Measurements from ENCODE around the gene ARHGEF17.

The ARHGEF17 gene

DNA sequence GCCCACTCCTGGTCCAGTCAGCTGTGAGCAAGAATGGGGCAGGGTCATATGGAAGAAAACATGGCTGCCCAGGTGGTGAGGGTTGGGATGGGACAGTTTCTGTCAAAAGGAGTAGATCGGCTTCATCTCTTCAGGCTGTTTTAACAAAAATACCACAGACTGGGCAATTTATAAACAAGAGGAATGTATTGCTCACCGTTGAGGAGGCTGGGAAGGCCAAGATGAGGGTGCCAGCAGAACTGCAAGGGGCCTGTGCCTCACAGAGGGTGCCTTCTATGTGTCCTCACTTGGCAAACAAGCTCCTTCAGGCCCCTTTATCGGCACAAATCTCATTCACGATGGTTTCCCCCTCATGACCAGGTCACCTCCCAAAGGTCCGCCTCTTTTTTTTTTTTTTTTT lies 50.0 kb downstream of the ARHGEF17 start:
- H3K9me3 Mint-ChIP-seq: no peaks in the 10 kb centered on the region
- no peak overlapping the region for H3K4me3 Mint-ChIP-seq
- H3K27me3 Mint-ChIP-seq: no peaks in the 10 kb centered on the region
- no peak overlapping the region for H3K27ac Mint-ChIP-seq
- peaks cover 40% of the 10 kb centered on the region for H3K36me3 Mint-ChIP-seq
- ATAC-seq: no peak
- peaks cover 6% of the 10 kb centered on the region for H3K4me1 Mint-ChIP-seq

DNA sequence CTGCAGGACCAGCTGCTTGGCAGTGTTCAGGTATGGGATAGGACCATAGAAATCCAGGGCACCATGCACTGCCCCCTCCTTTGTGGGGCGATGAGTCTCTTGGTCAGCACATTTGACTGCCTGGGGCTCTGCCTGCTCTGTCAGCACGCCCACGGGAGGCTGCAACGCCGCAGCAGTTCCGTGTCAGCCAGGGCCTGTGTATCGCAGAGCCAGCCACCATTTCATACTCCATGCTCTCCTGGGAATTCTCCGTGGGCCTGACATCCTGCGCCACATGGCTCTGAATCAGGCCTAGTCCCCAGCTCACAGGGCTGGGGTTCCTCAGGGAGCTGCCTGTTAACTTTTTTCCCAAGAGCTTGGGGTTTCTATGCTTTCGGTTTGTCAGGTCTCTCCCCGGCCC lies 51.3 kb downstream of the ARHGEF17 start:
- H3K4me3 Mint-ChIP-seq: no peak overlapping the region
- peaks cover 16% of the 10 kb centered on the region for H3K4me1 Mint-ChIP-seq
- H3K9me3 Mint-ChIP-seq: no peaks in the 10 kb centered on the region
- no peak for ATAC-seq
- no peak overlapping the region for H3K27ac Mint-ChIP-seq
- H3K36me3 Mint-ChIP-seq: peaks cover 45% of the 10 kb centered on the region
- no peaks in the 10 kb centered on the region for H3K27me3 Mint-ChIP-seq

DNA sequence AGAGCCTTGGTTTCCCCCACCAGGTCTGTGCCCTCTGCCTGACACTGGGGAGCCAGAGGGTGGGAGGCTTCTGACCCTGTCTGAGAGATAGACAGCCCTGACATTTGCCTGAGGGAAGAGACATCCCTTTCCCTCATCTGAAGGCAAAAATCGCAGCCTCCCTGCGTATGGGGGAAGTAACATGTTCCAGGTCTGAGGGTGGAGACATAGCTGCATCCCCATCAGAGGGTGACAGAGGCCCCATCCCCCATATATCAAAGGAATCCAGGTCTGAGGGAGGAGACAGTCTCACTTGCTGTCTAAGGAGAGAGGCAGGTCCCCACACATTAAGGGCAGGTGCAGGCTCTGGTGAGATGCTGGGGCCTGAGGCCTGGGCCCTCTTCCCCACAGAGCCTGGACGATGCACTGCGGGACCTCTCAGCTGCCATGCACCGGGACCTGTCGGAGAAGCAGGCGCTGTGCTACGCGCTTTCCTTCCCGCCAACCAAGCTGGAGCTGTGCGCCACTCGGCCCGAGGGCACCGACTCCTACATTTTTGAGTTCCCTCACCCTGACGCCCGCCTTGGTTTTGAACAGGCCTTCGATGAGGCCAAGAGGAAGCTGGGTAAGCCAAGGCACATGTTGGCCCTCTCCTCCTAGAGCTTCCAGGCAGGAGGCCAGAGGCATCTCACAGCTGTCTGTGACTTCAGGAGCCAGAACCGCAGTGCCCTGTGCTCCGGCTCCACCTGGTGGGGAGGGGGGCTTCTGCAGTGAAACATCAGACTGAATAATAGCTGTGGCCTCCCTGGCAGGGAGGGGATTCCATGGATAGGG lies 52.1 kb downstream of the ARHGEF17 start:
- Mint-ChIP-seq H3K27me3 (no peaks in the 10 kb centered on the region), H3K36me3 (peaks cover 46% of the 10 kb centered on the region), H3K4me1 (peaks cover 23% of the 10 kb centered on the region), H3K4me3 (no peak overlapping the region), H3K27ac (no peak overlapping the region), H3K9me3 (no peaks in the 10 kb centered on the region)
- ATAC-seq: no peak

DNA sequence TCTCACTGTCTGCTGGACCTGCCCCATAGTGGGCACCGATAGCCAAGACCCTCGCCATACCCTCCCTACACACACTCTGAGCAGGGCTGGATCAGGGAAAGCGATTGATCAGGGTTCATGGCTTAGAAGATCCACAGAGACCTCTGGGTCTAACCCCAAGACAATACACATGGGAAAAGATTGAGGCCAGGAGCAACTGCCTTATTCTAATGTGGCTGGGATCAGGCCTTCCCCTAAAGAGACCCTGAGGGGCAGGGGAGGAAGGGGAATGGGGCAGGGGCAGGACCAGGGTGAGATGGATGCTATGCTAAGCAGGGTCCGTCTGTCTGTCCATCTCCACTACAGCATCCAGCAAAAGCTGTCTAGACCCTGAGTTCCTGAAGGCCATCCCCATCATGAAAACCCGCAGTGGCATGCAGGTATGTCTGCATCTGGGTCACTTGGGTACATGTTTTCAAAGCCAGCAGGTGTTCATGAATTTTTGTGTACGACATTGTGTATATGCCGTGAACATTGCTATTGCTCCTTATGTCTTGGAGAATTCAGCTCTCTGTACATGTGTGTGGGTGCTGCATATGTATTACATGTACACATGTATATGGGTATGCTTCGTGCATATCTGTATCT lies 52.8 kb downstream of the ARHGEF17 start:
- ATAC-seq: no peak

DNA sequence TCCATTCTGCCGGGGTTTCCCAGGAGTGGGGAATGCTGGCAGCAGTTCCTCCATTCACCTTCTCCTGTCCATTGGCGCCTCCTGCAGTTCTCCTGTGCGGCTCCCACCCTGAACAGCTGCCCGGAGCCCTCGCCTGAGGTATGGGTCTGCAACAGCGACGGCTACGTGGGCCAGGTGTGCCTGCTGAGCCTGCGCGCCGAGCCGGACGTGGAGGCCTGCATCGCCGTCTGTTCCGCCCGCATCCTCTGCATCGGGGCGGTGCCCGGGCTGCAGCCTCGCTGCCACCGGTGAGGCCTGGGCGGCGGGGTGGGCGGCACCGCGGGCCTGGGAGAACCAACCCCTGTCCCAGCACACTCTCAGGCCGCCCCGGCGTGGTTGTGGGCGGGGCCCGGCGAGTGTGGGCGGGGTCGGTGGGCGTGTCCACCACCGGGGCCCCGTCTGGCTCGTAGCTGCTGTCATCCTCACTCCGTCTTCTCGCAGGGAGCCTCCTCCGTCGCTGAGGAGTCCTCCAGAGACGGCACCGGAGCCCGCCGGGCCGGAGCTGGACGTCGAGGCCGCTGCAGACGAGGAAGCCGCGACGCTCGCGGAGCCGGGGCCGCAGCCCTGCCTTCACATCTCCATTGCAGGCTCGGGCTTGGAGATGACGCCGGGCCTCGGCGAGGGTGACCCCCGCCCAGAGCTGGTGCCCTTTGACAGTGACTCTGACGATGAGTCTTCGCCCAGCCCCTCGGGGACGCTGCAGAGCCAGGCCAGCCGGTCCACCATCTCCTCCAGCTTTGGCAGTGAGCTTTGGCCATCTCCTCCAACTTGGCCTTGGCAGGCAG lies 54.1 kb downstream of the ARHGEF17 start:
- Mint-ChIP-seq H3K27me3 (no peaks in the 10 kb centered on the region), H3K9me3 (no peaks in the 10 kb centered on the region), H3K4me3 (no peak overlapping the region), H3K27ac (peak overlapping the region; percentile 80), H3K36me3 (peaks cover 44% of the 10 kb centered on the region), H3K4me1 (peaks cover 40% of the 10 kb centered on the region)
- ATAC-seq: peak; percentile 35

More for the DNA sequence above, 52.8 kb downstream of the ARHGEF17 start:
- no peaks in the 10 kb centered on the region for H3K9me3 Mint-ChIP-seq
- no peaks in the 10 kb centered on the region for H3K27me3 Mint-ChIP-seq
- no peak overlapping the region for H3K27ac Mint-ChIP-seq
- H3K4me1 Mint-ChIP-seq: peaks cover 27% of the 10 kb centered on the region
- H3K36me3 Mint-ChIP-seq: peaks cover 49% of the 10 kb centered on the region
- H3K4me3 Mint-ChIP-seq: no peak overlapping the region

DNA sequence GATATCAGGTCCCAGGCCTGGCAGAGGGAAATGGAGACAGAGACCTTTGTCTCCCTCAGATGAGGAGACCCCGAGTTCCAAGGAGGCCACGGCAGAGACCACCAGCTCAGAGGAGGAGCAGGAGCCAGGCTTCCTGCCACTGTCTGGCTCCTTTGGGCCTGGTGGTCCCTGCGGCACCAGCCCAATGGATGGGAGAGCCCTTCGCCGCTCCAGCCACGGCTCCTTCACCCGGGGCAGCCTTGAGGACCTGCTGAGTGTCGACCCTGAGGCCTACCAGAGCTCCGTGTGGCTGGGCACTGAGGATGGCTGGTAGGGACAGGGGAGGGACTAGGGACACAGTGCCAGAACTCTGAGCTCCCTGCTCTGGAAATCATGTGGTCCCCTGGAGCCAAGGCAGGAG lies 55.1 kb downstream of the ARHGEF17 start:
- Mint-ChIP-seq H3K4me1 (peaks cover 50% of the 10 kb centered on the region), H3K36me3 (peaks cover 35% of the 10 kb centered on the region), H3K27ac (peak overlapping the region; percentile 80), H3K9me3 (no peaks in the 10 kb centered on the region), H3K27me3 (no peaks in the 10 kb centered on the region), H3K4me3 (no peak overlapping the region)
- ATAC-seq: no peak

DNA sequence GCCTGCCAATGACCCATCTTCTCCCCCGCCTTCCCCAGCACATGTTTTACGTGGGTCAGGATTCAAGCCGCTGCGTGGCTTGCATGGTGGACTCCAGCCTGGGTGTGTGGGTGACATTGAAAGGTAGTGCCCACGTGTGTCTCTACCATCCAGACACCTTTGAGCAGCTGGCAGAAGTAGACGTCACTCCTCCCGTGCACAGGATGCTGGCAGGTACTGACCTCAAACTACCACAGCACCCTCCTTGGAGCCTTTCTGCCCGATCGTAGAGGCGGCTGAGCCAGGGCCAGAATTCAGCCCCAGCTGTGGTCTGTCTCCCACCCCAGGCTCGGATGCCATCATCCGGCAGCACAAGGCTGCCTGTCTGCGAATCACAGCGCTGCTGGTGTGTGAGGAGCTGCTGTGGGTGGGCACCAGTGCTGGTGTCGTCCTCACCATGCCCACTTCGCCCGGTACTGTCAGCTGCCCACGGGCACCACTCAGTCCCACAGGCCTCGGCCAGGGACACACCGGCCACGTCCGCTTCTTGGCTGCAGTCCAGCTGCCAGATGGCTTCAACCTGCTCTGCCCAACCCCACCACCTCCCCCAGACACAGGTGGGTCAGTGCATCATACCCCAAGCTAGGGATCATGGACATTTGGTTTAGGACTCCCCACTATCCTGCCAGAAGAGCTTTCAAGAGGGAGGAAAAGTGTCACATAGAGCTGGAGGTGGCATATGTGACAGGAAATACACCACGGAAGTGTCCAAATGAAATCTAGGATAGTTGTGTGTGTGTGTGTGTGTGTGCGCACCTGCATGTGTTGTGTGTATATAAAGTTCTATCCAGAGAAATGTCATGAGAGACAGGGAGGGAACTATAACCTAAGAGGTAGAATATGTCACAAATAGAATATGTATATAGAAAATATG lies 57.5 kb downstream of the ARHGEF17 start:
- no peaks in the 10 kb centered on the region for H3K27me3 Mint-ChIP-seq
- peaks cover 35% of the 10 kb centered on the region for H3K36me3 Mint-ChIP-seq
- H3K4me3 Mint-ChIP-seq: no peak overlapping the region
- no peak for ATAC-seq
- H3K27ac Mint-ChIP-seq: peak overlapping the region; percentile 75
- H3K4me1 Mint-ChIP-seq: peaks cover 57% of the 10 kb centered on the region
- H3K9me3 Mint-ChIP-seq: no peaks in the 10 kb centered on the region

DNA sequence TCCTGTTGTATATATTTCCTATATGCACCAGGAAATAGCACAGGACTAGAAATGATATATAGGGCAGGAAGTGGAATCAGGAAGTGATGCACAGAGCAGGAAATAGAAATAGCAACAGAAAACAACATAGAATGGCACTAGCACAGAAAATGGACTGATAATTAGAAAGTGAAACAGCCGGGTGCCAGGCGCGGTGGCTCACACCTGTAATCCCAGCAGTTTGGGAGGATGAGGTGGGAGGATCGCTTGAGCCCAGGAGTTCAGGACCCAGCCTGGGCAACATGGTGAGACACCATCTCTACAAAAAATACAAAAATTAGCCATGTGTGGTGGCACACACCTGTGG lies 58.2 kb downstream of the ARHGEF17 start:
- no peak overlapping the region for H3K4me3 Mint-ChIP-seq
- peak overlapping the region; percentile 75 for H3K27ac Mint-ChIP-seq
- no peaks in the 10 kb centered on the region for H3K9me3 Mint-ChIP-seq
- H3K27me3 Mint-ChIP-seq: no peaks in the 10 kb centered on the region
- H3K36me3 Mint-ChIP-seq: peaks cover 35% of the 10 kb centered on the region
- H3K4me1 Mint-ChIP-seq: peaks cover 61% of the 10 kb centered on the region
- no peak for ATAC-seq

DNA sequence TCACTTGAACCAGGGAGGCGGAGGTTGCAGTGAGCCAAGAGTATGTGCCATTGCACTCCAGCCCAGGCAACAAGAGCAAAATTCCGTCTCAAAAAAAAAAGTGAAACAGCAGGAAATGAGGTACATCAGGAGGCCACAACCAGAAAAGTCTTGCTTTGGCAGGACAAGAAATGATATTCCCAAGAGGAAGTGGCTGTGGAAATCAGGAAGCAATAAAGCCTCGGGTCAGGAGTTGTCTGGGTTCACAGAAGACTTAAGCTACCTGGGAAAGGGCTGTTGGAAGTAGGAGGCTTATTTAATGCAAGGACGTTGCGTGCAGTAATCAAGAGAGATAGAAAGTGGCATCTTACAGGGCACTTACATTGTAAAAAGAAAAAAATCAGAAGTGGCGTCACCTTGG lies 58.9 kb downstream of the ARHGEF17 start:
- no peak for ATAC-seq
- H3K4me1 Mint-ChIP-seq: peaks cover 69% of the 10 kb centered on the region
- H3K9me3 Mint-ChIP-seq: no peaks in the 10 kb centered on the region
- peaks cover 35% of the 10 kb centered on the region for H3K36me3 Mint-ChIP-seq
- H3K4me3 Mint-ChIP-seq: no peak overlapping the region
- H3K27ac Mint-ChIP-seq: peak overlapping the region; percentile 75
- H3K27me3 Mint-ChIP-seq: no peaks in the 10 kb centered on the region

DNA sequence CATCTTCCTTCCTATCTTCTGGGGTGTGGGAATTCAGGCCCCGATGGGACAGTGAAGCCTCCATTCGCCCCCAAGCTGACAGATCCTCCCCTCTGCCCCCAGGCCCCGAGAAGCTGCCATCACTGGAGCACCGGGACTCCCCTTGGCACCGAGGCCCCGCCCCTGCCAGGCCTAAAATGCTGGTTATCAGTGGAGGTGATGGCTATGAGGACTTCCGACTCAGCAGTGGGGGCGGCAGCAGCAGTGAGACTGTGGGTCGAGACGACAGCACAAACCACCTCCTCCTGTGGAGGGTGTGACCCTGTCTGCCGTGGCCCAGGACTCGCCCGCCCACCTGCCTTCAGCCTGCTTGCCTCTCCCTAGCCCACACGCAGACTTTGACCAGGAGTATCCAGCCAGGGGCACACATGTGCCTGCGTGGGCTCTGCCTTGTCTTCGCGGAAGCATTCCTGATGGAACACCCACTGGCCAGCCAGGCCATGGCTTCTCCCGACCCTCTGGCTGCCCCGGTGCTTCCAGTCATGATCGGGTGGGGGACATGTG lies 59.5 kb downstream of the ARHGEF17 start:
- H3K4me3 Mint-ChIP-seq: no peak overlapping the region
- no peaks in the 10 kb centered on the region for H3K9me3 Mint-ChIP-seq
- peaks cover 32% of the 10 kb centered on the region for H3K36me3 Mint-ChIP-seq
- H3K4me1 Mint-ChIP-seq: peaks cover 73% of the 10 kb centered on the region
- peak; percentile 42 for ATAC-seq
- H3K27me3 Mint-ChIP-seq: no peaks in the 10 kb centered on the region
- H3K27ac Mint-ChIP-seq: peak overlapping the region; percentile 75

DNA sequence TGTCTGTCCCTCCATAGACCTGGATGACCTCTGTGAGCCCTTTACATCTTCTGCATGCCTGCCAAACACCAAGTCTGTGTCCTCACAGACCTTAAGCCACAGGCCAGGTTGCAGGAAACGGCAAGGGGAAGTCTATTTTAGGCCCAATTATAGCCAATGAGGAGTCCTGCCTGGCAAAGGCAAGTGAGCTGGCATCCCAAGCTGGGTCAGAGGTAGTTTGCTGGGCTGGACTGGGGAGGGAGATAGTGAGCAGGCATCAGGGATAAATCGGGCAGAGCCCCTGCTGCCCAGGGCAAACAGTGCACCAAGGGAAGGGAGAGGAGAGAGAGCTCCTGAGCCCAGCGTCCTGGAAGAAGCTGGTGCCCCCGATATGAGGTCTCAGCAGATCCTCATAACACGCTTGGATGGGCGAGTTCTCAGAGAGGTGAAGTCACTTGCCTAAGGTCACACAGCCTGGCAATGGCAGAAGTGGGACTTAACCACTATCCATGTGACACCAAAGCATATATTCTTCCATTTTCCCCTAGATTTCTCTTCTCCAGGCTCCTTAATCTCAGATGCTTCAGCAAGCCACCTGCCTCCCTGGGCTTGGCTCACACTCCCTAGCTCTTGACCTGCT lies 64.4 kb downstream of the ARHGEF17 start:
- H3K27ac Mint-ChIP-seq: peak overlapping the region; percentile 72
- no peaks in the 10 kb centered on the region for H3K9me3 Mint-ChIP-seq
- H3K36me3 Mint-ChIP-seq: peaks cover 7% of the 10 kb centered on the region
- no peak overlapping the region for H3K4me3 Mint-ChIP-seq
- no peaks in the 10 kb centered on the region for H3K27me3 Mint-ChIP-seq
- peaks cover 51% of the 10 kb centered on the region for H3K4me1 Mint-ChIP-seq
- no peak for ATAC-seq

DNA sequence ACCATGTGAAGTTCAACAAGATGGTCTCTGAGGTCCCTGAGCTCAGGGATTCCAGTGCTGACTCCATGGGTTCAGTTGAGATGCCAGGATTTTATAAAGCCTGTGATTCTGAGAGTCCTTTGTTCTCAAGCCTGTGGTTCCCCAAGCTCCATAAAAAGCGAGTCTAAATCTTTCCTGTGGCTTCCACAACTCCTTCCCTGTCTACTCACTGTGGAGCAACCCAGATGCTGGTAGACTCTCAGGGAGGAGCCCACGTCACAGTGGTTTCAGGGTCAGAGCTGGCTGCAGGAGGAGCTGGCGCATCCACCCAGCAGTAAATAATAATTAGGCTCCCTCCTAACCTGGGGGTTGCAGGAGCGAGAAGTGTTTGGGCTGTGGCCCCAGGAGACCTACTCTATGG lies 66.1 kb downstream of the ARHGEF17 start:
- Mint-ChIP-seq H3K36me3 (peaks cover 21% of the 10 kb centered on the region), H3K4me1 (peaks cover 53% of the 10 kb centered on the region), H3K9me3 (no peaks in the 10 kb centered on the region), H3K4me3 (no peak overlapping the region), H3K27me3 (no peaks in the 10 kb centered on the region), H3K27ac (no peak overlapping the region)
- no peak for ATAC-seq

DNA sequence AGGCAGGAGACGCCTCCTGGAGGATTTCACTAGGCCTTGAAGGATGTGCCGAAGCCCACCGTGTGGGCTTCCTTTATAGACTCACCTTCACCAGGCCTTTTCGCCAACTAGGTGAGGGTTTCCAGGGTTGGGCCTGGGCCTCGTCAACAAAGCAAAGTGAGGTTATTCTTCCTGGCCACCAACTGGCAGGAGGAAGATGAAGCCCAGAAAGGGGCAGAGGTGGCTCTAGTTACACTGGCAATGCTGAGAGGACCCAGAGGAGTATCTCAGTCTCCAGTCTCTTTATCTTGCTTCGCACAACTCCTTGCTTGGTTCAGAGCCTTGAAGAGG lies 67.7 kb downstream of the ARHGEF17 start:
- no peak for ATAC-seq
- peaks cover 69% of the 10 kb centered on the region for H3K4me1 Mint-ChIP-seq

DNA sequence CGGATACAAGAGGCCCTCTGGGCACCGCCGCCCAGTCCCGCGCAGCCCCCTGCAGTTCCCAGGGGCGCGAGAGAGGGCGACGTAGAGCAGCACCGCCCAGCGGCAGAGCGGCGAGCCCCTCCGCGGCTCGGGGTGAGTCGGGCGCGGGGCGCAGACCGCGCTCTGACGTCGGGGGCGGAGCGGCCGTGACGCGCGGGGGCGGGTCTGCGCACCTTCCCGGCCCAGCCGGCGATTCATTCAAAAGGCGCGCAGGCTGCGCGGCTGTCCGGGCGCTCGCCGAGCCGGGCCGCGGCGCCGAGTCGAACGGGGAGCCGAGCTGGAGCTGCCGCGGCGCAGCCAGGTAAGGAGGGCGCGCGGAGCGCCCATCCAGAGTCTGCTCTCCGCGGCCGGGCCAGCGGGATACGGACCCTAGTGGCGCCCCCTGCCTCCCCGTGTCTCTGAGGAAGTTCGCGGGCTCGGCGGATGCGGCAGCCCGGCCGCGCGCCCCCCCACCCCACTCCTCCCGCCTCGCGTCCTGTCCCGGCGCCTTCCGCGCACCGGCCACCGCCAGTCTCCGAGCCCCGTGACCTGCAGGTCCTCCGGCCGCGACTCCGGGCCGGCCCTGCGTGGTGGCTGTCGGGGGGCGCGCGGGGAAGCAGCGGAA lies 68.2 kb downstream of the ARHGEF17 start, which contains the start of gene RELT:
TSS of gene RELT (plus strand) at position 240 of the 643 bp plus-strand sequence. CDS start 12,738 bp downstream, outside the sequence.
- H3K4me1 Mint-ChIP-seq: peaks cover 69% of the 10 kb centered on the region

More for the DNA sequence above, 67.7 kb downstream of the ARHGEF17 start:
- Mint-ChIP-seq H3K4me3 (peak overlapping the region; percentile 95), H3K9me3 (no peaks in the 10 kb centered on the region), H3K36me3 (peaks cover 22% of the 10 kb centered on the region), H3K27me3 (no peaks in the 10 kb centered on the region), H3K27ac (peak overlapping the region; percentile 90)

More for the DNA sequence above, 68.2 kb downstream of the ARHGEF17 start, which contains the start of gene RELT:
- H3K9me3 Mint-ChIP-seq: no peaks in the 10 kb centered on the region
- no peaks in the 10 kb centered on the region for H3K27me3 Mint-ChIP-seq
- peak; percentile 91 for ATAC-seq
- H3K36me3 Mint-ChIP-seq: peaks cover 26% of the 10 kb centered on the region
- peak within 1 kb of the TSS; percentile 95 for H3K4me3 Mint-ChIP-seq
- H3K27ac Mint-ChIP-seq: peak within 1 kb of the TSS; percentile 90
